ENCODE data around the gene EPHB6. TPM values are rescaled to one million over a fixed set of nuclear protein-coding genes. Genes with fewer than 3 reads are reported as not detected.

Gene EPHB6
- total RNA-seq, 1 experiment from 2014 or later, result 12.6 TPM

GRCh38 chr7:142867097-142867378 lies 12.2 kb downstream of the EPHB6 start:
- Histone ChIP-seq H2AFZ (ENCODE audit: low read depth, low read length, poor library complexity, severe bottlenecking) (no peak overlapping the region), H3K4me2 (ENCODE audit: low read length) (no peak overlapping the region), H3K9ac (ENCODE audit: low read length) (no peak overlapping the region), H3K27me3 (ENCODE audit: insufficient read depth, low read length) (no peaks in the 10 kb centered on the region), H3K9me3 (ENCODE audit: control insufficient read depth in 1 of 2, insufficient read depth in 1 of 2, low read depth in 1 of 2, low read length in 2 of 2) (no peaks in the 10 kb centered on the region), H3K4me3 (replicated peaks in 1 of 2; ENCODE audit: low read depth in 1 of 2, low read length in 2 of 2) (no peak overlapping the region), H3K36me3 (ENCODE audit: control insufficient read depth in 1 of 2, insufficient read depth in 2 of 2, low read length in 2 of 2) (no peaks in the 10 kb centered on the region), H3K79me2 (ENCODE audit: insufficient read depth, low read length) (no peaks in the 10 kb centered on the region), H3K4me1 (ENCODE audit: control insufficient read depth in 1 of 2, insufficient read depth in 2 of 2, low read length in 2 of 2) (no peaks in the 10 kb centered on the region), H4K20me1 (ENCODE audit: insufficient read depth) (no peaks in the 10 kb centered on the region), H3K9me2 (ENCODE audit: insufficient read depth) (no peaks in the 10 kb centered on the region), H3K27ac (ENCODE audit: low read depth, low read length) (no peak overlapping the region)
- DNase-seq (ENCODE audit: low read depth, low spot score), result no peak
- ATAC-seq, result no peak
- no peak for TF ChIP-seq EGR1 (IDR thresholded peaks at IDR 0.05; ENCODE audit: low read depth)
- no peak for TF ChIP-seq TCF7L2 (IDR thresholded peaks at IDR 0.05; ENCODE audit: borderline replicate concordance, extremely low read depth, insufficient read depth, insufficient read length)
- no peak for TF ChIP-seq REST (IDR thresholded peaks at IDR 0.05; ENCODE audit: low read depth)
- no peak for TF ChIP-seq SP1 (IDR thresholded peaks at IDR 0.05; ENCODE audit: low read depth)
- no peak for TF ChIP-seq POLR2A (IDR thresholded peaks at IDR 0.05; ENCODE audit: borderline replicate concordance, extremely low read depth, insufficient read depth, insufficient read length)
- TF ChIP-seq ZNF274 (IDR thresholded peaks at IDR 0.05; ENCODE audit: low read depth, low read length), result no peak
- TF ChIP-seq ATF3 (IDR thresholded peaks at IDR 0.05), result no peak
- no peak for TF ChIP-seq YY1 (IDR thresholded peaks at IDR 0.05; ENCODE audit: extremely low read depth, insufficient replicate concordance, low read depth, low read length)
- TF ChIP-seq EZH2 (IDR thresholded peaks at IDR 0.05), result no peak
- TF ChIP-seq ZFX (IDR thresholded peaks at IDR 0.05), result no peak
- CTCF ChIA-PET, result interaction anchor here (0.6 to 2.2 kb wide), 7 partner anchors 19 to 263 kb away, joined by 3 to 13 read pairs (median 4); partner anchors contain the start of gene TRPV6
- POLR2A ChIA-PET, result no interaction called here
- RAD21 ChIA-PET (ENCODE audit: low non-redundant PET in 1 of 2, low total read pairs in 2 of 2, uncharacterized antibody in 2 of 2, unreplicated experiment in 2 of 2), result no interaction called here
- BruUV-seq (replicated peaks), result no TSS peak
- intact Hi-C loops (cut with micrococcal nuclease), result no loop called here
